ENCODE measurements around the gene PDLIM7.

Gene PDLIM7

GRCh38 chr5:177468685-177469628, 28.4 kb downstream of the PDLIM7 start:
- TF ChIP-seq SIN3A (IDR thresholded peaks at IDR 0.05; ENCODE audit: borderline replicate concordance, insufficient read depth, low read length) (no peak), FOXP2 (optimal IDR thresholded peaks at IDR 0.05; ENCODE audit: borderline replicate concordance, extremely low read depth, extremely low read length, insufficient read depth) (no peak), REST (IDR thresholded peaks at IDR 0.05; ENCODE audit: insufficient read depth in 1 of 2, low read depth in 2 of 2, low read length in 2 of 2) (no peak), POLR2AphosphoS5 (IDR thresholded peaks at IDR 0.05; ENCODE audit: low read depth, low read length) (no peak), TAF1 (IDR thresholded peaks at IDR 0.05; ENCODE audit: borderline replicate concordance, insufficient read depth, low read length) (no peak)

- TF ChIP-seq REST (IDR thresholded peaks at IDR 0.05; ENCODE audit: insufficient read depth in 1 of 2, low read depth in 2 of 2, low read length in 2 of 2) (no peak), FOXP2 (optimal IDR thresholded peaks at IDR 0.05; ENCODE audit: borderline replicate concordance, extremely low read depth, extremely low read length, insufficient read depth) (no peak)
These were observed 29.1 kb downstream of the PDLIM7 start for GRCh38 chr5:177468329-177468684.

GRCh38 chr5:177467436-177467835, 30.0 kb downstream of the PDLIM7 start:
- TF ChIP-seq REST (IDR thresholded peaks at IDR 0.05; ENCODE audit: insufficient read depth in 1 of 2, low read depth in 2 of 2, low read length in 2 of 2) (no peak), TAF1 (IDR thresholded peaks at IDR 0.05; ENCODE audit: borderline replicate concordance, insufficient read depth, low read length) (no peak), SIN3A (IDR thresholded peaks at IDR 0.05; ENCODE audit: borderline replicate concordance, insufficient read depth, low read length) (no peak), POLR2AphosphoS5 (IDR thresholded peaks at IDR 0.05; ENCODE audit: low read depth, low read length) (no peak), FOXP2 (optimal IDR thresholded peaks at IDR 0.05; ENCODE audit: borderline replicate concordance, extremely low read depth, extremely low read length, insufficient read depth) (no peak)

GRCh38 chr5:177466861-177467260, 30.5 kb downstream of the PDLIM7 start:
- TF ChIP-seq REST (IDR thresholded peaks at IDR 0.05; ENCODE audit: insufficient read depth in 1 of 2, low read depth in 2 of 2, low read length in 2 of 2) (no peak), FOXP2 (optimal IDR thresholded peaks at IDR 0.05; ENCODE audit: borderline replicate concordance, extremely low read depth, extremely low read length, insufficient read depth) (no peak), TAF1 (IDR thresholded peaks at IDR 0.05; ENCODE audit: borderline replicate concordance, insufficient read depth, low read length) (no peak), SIN3A (IDR thresholded peaks at IDR 0.05; ENCODE audit: borderline replicate concordance, insufficient read depth, low read length) (no peak), POLR2AphosphoS5 (IDR thresholded peaks at IDR 0.05; ENCODE audit: low read depth, low read length) (no peak)

Measured in PFSK-1 (cell line).